Parathyroid adenoma (tissue), 2 donors: ENCODE measurements around the gene UXS1.

Source experiments
- H2AFZ ChIP-seq: fragments of 300-600 bp; sonication (generic); one replicate; pipeline ENCODE4 v1.7.0; 2017; ENCODE audit warnings: antibody characterized with exemption, mild to moderate bottlenecking
- H3K27ac ChIP-seq: fragments of 300-600 bp; sonication (generic); one replicate; pipeline ENCODE4 v1.7.0; 2017
- H3K27me3 ChIP-seq: fragments of 300-600 bp; sonication (generic); one replicate; pipeline ENCODE4 v1.7.0; 2017; ENCODE audit warnings: low read length; ENCODE audit not compliant: control insufficient read depth, insufficient read depth
- H3K36me3 ChIP-seq: fragments of 300-600 bp; sonication (generic); one replicate; pipeline ENCODE4 v1.7.0; 2017; ENCODE audit warnings: low read length; ENCODE audit not compliant: control insufficient read depth, insufficient read depth
- H3K4me1 ChIP-seq: fragments of 300-600 bp; sonication (generic); one replicate; pipeline ENCODE4 v1.7.0; 2017; ENCODE audit warnings: control low read depth
- H3K4me2 ChIP-seq: fragments of 300-600 bp; sonication (generic); one replicate; pipeline ENCODE4 v1.7.0; 2017; ENCODE audit warnings: low read length
- H3K4me3 ChIP-seq: fragments of 300-600 bp; sonication (generic); one replicate; pipeline ENCODE4 v1.7.0; 2017; ENCODE audit warnings: low read depth, low read length
- H3K79me2 ChIP-seq: fragments of 300-600 bp; sonication (generic); one replicate; pipeline ENCODE4 v1.7.0; 2017; ENCODE audit warnings: control low read depth
- H3K9ac ChIP-seq: fragments of 300-600 bp; sonication (generic); one replicate; pipeline ENCODE4 v1.7.0; 2017; ENCODE audit warnings: mild to moderate bottlenecking
- H3K9me3 ChIP-seq: fragments of 300-600 bp; sonication (generic); one replicate; pipeline ENCODE4 v1.7.0; 2017; ENCODE audit warnings: low read length; ENCODE audit not compliant: control insufficient read depth
- TF ChIP-seq, protein P1 (sequence below): fragments of 300-600 bp; sonication (generic); IDR thresholded peaks from one replicate; pipeline ENCODE4 v1.7.0; 2017; ENCODE audit warnings: antibody characterized with exemption, mild to moderate bottlenecking
- donor health status: primary hyperparathyroidism.

The UXS1 gene

DNA sequence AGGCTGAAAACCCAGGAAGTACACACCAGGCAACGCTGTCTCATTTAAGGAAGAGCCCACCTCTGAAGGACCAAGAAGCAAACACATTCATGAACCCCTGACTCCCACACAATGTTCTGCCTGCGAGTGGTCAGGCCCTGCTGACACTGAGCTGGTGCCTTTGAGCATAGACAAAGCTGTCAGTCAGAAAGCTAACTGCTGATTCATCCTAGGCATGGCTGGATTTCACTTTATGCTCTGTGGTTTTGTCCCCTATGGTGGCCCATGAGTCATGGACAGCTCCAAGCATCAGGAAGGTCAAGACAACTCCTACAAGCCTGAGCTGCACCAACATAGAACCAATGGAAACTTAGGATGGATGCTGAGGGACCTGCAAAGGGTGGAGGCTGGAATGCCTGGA, 78.9 kb downstream of the UXS1 start:
- H3K9me3 ChIP-seq = no peaks in the 10 kb centered on the region
- no peaks in the 10 kb centered on the region for H3K27me3 ChIP-seq
- H3K4me3 ChIP-seq = no peak overlapping the region
- TF ChIP-seq, protein P1, sequence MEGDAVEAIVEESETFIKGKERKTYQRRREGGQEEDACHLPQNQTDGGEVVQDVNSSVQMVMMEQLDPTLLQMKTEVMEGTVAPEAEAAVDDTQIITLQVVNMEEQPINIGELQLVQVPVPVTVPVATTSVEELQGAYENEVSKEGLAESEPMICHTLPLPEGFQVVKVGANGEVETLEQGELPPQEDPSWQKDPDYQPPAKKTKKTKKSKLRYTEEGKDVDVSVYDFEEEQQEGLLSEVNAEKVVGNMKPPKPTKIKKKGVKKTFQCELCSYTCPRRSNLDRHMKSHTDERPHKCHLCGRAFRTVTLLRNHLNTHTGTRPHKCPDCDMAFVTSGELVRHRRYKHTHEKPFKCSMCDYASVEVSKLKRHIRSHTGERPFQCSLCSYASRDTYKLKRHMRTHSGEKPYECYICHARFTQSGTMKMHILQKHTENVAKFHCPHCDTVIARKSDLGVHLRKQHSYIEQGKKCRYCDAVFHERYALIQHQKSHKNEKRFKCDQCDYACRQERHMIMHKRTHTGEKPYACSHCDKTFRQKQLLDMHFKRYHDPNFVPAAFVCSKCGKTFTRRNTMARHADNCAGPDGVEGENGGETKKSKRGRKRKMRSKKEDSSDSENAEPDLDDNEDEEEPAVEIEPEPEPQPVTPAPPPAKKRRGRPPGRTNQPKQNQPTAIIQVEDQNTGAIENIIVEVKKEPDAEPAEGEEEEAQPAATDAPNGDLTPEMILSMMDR = no peak
- peaks cover 17% of the 10 kb centered on the region for H3K4me1 ChIP-seq
- H3K9ac ChIP-seq = no peak overlapping the region
- H2AFZ ChIP-seq = no peak overlapping the region
- no peak overlapping the region for H3K27ac ChIP-seq
- H3K36me3 ChIP-seq = no peaks in the 10 kb centered on the region
- H3K4me2 ChIP-seq = no peak overlapping the region
- H3K79me2 ChIP-seq = no peaks in the 10 kb centered on the region

DNA sequence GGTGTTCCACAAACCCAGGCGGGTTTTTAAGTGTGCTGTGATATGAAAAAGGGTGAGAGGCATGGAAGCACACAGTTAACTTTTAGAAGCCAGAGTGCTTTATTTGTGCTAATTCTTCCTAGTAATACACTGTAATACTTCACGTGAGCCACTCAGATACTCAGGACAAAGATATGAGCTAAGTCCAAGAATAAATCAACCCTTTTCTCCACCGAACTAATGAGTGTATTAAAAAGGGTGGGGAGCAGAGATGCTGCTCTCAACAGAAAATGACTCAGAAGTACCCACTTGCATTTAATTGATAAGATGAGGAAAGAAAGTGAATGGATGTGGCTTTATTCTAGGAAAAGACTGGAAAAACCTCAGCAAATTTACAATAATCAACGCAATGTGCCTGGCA, 79.9 kb downstream of the UXS1 start:
- TF ChIP-seq, protein P1 = no peak
- no peak overlapping the region for H3K4me2 ChIP-seq
- H3K27ac ChIP-seq = no peak overlapping the region
- H3K4me1 ChIP-seq = peaks cover 17% of the 10 kb centered on the region
- H2AFZ ChIP-seq = no peak overlapping the region
- no peaks in the 10 kb centered on the region for H3K36me3 ChIP-seq
- no peaks in the 10 kb centered on the region for H3K9me3 ChIP-seq
- no peaks in the 10 kb centered on the region for H3K79me2 ChIP-seq
- H3K27me3 ChIP-seq = no peaks in the 10 kb centered on the region
- H3K4me3 ChIP-seq = no peak overlapping the region
- no peak overlapping the region for H3K9ac ChIP-seq

DNA sequence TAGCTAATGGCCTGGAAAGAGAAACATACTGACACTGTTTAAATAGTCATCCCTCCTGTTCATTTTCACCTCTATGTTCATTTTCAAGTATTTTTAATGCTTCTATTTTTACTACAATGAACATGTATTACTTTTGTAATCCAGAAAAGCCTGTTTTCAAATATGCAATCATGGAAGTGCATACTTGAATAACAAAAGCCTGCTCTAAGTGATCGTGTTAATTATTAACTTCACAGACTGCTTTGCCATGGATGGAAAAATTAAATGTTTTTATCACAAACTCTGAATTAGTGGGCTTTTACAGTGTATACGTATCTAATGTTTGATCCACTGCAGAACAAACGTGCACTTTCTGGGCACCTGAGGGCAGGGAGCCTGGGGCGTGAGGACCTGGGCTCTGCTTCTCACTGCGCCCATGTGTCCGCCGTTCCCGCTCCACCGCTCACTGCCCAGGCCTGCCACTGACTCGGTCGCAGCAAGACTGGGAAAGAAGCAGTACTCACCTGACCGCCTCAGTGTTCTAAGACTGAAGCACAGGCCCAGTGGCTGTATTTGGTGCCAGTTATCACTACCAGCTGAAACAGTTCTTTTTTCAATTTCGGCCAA, 80.6 kb downstream of the UXS1 start:
- Histone ChIP-seq H3K27me3 (no peaks in the 10 kb centered on the region), H3K27ac (no peak overlapping the region), H3K79me2 (no peaks in the 10 kb centered on the region), H3K4me2 (no peak overlapping the region), H3K4me1 (peaks cover 17% of the 10 kb centered on the region), H3K9ac (no peak overlapping the region), H3K9me3 (no peaks in the 10 kb centered on the region), H3K4me3 (no peak overlapping the region), H2AFZ (no peak overlapping the region), H3K36me3 (no peaks in the 10 kb centered on the region)
- TF ChIP-seq, protein P1 = no peak

DNA sequence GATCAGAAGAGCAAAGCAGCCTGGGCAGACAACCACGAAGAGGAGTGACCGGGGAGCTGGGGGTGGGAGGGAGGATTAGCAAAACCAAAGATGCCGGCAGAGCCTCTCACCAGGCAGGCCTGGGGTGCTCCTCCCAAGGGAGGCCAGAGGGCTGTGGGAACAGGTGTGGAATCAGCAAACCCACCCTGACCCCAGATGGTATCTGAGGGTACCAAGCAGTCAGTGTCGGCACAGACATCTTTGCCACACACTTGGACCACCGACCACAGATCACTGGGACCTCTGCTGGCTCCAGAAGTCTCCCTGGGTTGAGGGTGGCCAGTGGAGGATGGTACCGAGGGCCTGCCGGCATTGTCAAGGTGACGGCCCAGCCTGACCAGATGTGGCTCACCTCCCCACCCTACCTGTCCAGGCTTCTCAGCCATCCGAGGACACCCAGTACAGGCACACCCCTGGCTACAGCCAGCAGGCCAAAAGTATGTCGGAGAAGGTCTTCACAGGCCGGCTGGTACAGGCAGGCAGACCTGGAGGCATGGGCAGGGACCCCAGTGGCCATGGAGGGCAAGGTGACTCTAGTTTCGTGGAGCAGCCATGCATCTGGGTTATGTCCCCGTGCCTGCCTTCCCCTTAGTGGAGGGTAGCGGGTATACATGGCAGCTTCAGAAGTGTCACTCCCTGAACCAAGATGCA, 82.1 kb downstream of the UXS1 start:
- Histone ChIP-seq H2AFZ (no peak overlapping the region), H3K4me3 (no peak overlapping the region), H3K79me2 (no peaks in the 10 kb centered on the region), H3K27me3 (no peaks in the 10 kb centered on the region), H3K4me2 (no peak overlapping the region), H3K4me1 (peaks cover 15% of the 10 kb centered on the region), H3K9ac (no peak overlapping the region), H3K27ac (no peak overlapping the region), H3K36me3 (no peaks in the 10 kb centered on the region), H3K9me3 (no peaks in the 10 kb centered on the region)
- TF ChIP-seq, protein P1 = no peak
